RWPE2 (cell line): Measurements from ENCODE around the gene MINDY4B.

Source experiments
- ATAC-seq: fragments of 200-7000 bp; cut with Tn5 transposase; 3 replicates; pipeline ENCODE4 v1.9.1; 2021; ENCODE audit warnings: low read depth
- DNase-seq: peaks from one replicate; pipeline ENCODE4 v3.0.0-alpha.2; 2020; ENCODE audit warnings: low spot score
- H3K27ac ChIP-seq: fragments of 450-650 bp; 2 replicates; pipeline ENCODE4 v1.5.1; 2017; ENCODE audit warnings: mild to moderate bottlenecking; ENCODE audit not compliant: poor library complexity, severe bottlenecking
- H3K27me3 ChIP-seq: fragments of 250-450 bp; sonication (Bioruptor Pico); 2 replicates; pipeline ENCODE4 v1.5.1; 2021; ENCODE audit warnings: mild to moderate bottlenecking, moderate library complexity; ENCODE audit not compliant: insufficient read depth, poor library complexity, severe bottlenecking
- H3K36me3 ChIP-seq: fragments of 250-450 bp; sonication (Bioruptor Pico); 2 replicates; pipeline ENCODE4 v1.5.1; 2020; ENCODE audit warnings: low read depth, mild to moderate bottlenecking, moderate library complexity
- H3K4me1 ChIP-seq: fragments of 250-450 bp; sonication (Bioruptor Pico); 2 replicates; pipeline ENCODE4 v1.5.1; 2021; ENCODE audit warnings: mild to moderate bottlenecking, moderate library complexity; ENCODE audit not compliant: insufficient read depth, poor library complexity, severe bottlenecking
- H3K4me3 ChIP-seq: fragments of 250-450 bp; sonication (Bioruptor Pico); 2 replicates; pipeline ENCODE4 v1.5.1; 2021; ENCODE audit warnings: mild to moderate bottlenecking, moderate library complexity; ENCODE audit not compliant: severe bottlenecking
- H3K9me3 ChIP-seq: fragments of 250-450 bp; sonication (Bioruptor Pico); 2 replicates; pipeline ENCODE4 v1.5.1; 2021; ENCODE audit warnings: mild to moderate bottlenecking, moderate library complexity; ENCODE audit not compliant: severe bottlenecking
- CTCF ChIP-seq: fragments of 450-650 bp; IDR thresholded peaks from one replicate; pipeline ENCODE4 v1.5.1; 2017; ENCODE audit warnings: mild to moderate bottlenecking, moderate library complexity; ENCODE audit not compliant: poor library complexity, severe bottlenecking

The MINDY4B gene

GRCh38 chr3:150933473-150933995, 28.3 kb upstream of the MINDY4B start:
- Histone ChIP-seq H3K4me1 (no peaks in the 10 kb centered on the region), H3K36me3 (no peaks in the 10 kb centered on the region), H3K4me3 (no peak overlapping the region), H3K27me3 (peaks cover 10% of the 10 kb centered on the region), H3K27ac (no peak overlapping the region), H3K9me3 (no peaks in the 10 kb centered on the region)
- no peak for ATAC-seq
- no peak for TF ChIP-seq CTCF
- DNase-seq: no peak

DNA sequence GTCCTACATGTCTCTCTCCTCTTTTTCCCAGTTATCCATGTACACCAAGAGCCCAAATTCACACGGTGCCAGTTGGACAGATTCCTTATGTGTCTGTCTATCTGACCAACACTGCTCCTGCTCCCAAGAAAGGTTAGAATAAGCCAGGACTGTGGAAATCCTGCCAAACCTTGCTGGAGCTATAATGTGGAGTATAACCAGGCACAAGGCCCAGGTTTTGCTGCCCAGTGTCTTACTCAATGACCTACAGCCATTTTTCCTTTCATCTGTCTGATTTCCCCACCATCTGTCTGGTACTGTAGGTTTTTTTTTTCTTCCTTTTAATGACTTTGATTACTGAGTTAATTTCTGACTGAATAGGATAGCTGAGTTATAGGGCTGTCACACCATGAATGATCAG, 26.5 kb upstream of the MINDY4B start:
- H3K27ac ChIP-seq: no peak overlapping the region
- no peaks in the 10 kb centered on the region for H3K4me1 ChIP-seq
- no peak for DNase-seq

GRCh38 chr3:150930839-150931238, 25.6 kb upstream of the MINDY4B start:
- no peak overlapping the region for H3K4me3 ChIP-seq
- H3K27me3 ChIP-seq: peaks cover 7% of the 10 kb centered on the region
- no peak for TF ChIP-seq CTCF
- ATAC-seq (no peak), DNase-seq (no peak)
- H3K9me3 ChIP-seq: no peaks in the 10 kb centered on the region
- H3K4me1 ChIP-seq: no peaks in the 10 kb centered on the region
- H3K36me3 ChIP-seq: no peaks in the 10 kb centered on the region
- H3K27ac ChIP-seq: no peak overlapping the region

More for the DNA sequence above, 26.5 kb upstream of the MINDY4B start:
- no peak for TF ChIP-seq CTCF
- no peak for ATAC-seq
- H3K9me3 ChIP-seq: no peaks in the 10 kb centered on the region
- peaks cover 7% of the 10 kb centered on the region for H3K27me3 ChIP-seq
- no peak overlapping the region for H3K4me3 ChIP-seq
- no peaks in the 10 kb centered on the region for H3K36me3 ChIP-seq

DNA sequence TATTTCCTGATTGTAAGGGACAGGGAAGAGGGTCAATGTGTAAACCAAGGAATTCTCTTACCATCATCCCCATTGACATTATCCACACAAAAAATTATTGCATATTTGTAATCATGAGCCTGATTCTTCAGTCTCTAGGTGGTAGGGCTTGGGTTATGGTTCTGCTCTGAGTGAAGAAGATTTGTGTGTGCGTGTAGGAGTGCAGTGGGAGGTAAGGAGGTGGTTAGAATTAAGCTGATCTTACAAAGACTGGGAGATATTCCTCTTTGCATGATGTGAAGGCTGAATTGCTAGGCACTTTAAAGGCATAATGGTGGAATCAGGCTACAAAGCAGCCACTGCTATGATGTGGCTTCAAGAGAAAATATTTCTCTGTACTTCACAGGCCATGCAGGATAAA, 23.0 kb upstream of the MINDY4B start:
- no peak for DNase-seq
- H3K27me3 ChIP-seq: peaks cover 7% of the 10 kb centered on the region
- no peak overlapping the region for H3K4me3 ChIP-seq
- no peak for ATAC-seq
- no peaks in the 10 kb centered on the region for H3K4me1 ChIP-seq
- no peak for TF ChIP-seq CTCF
- H3K36me3 ChIP-seq: no peaks in the 10 kb centered on the region
- no peaks in the 10 kb centered on the region for H3K9me3 ChIP-seq
- no peak overlapping the region for H3K27ac ChIP-seq

DNA sequence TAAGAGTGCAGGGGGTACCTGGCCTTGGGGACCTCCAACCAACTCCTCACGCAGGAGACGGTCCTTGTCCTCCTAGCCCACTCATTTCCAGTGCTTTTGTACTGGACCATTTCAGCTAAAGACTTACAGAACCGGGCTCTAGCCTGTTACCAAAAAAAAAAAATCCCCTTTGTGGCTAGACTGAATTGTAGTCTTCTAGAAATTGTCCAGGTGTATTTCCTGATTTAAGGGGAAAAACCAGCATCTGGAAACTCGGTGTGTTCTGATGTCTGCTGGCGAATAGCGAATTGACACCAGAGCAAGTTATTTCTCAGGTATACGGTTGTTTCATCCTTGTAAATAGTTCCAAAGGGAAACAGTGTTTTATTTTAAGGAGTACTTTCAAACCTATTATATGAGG, 21.1 kb upstream of the MINDY4B start:
- Histone ChIP-seq H3K9me3 (no peaks in the 10 kb centered on the region), H3K4me1 (no peaks in the 10 kb centered on the region), H3K27me3 (peaks cover 4% of the 10 kb centered on the region), H3K36me3 (no peaks in the 10 kb centered on the region), H3K27ac (no peak overlapping the region), H3K4me3 (no peak overlapping the region)
- ATAC-seq (no peak), DNase-seq (no peak)
- TF ChIP-seq CTCF: no peak
